GM12878 (cell line): Measurements from ENCODE around the gene GREB1. TPM values are rescaled to one million over a fixed set of nuclear protein-coding genes. Genes with fewer than 3 reads are reported as not detected.

Source experiments
- ATAC-seq: fragments of 200-7000 bp; cut with Tn5 transposase; 3 replicates; pipeline ENCODE4 v1.9.1; 2020; ENCODE audit warnings: mild to moderate bottlenecking, moderate library complexity
- BruUV-seq: library from RNA; stranded (reverse); fragments of 400-500 nt; replicated peaks from 2 replicates; lab custom pipeline; 2021; lab: Mats Ljungman, UMichigan
- CTCF ChIA-PET: fragments of 300-600 bp; sonication (Branson Sonifier 250); formaldehyde crosslinking; extraction: SDS; loops from one replicate; lab custom pipeline; 2021; ENCODE audit warnings: inconsistent platforms; lab: Yijun Ruan, JAX
- POLR2A ChIA-PET: fragments of 350-600 bp; formaldehyde crosslinking; extraction: SDS; loops from one replicate; lab custom pipeline; 2021; ENCODE audit warnings: inconsistent platforms; lab: Charles Lee
- RAD21 ChIA-PET: fragments of 300-600 bp; sonication (Branson Sonifier 250); formaldehyde crosslinking; loops from one replicate; lab custom pipeline; 2023; ENCODE audit warnings: antibody characterized with exemption; ENCODE audit not compliant: unreplicated experiment; lab: Charles Lee
- SMC1A ChIA-PET: fragments of 300-600 bp; sonication (Branson Sonifier 250); formaldehyde crosslinking; loops from one replicate; lab custom pipeline; 2023; ENCODE audit not compliant: unreplicated experiment, uncharacterized antibody; lab: Charles Lee
- DNase-seq: peaks from one replicate; pipeline ENCODE4 v3.0.0-alpha.2; 2011; ENCODE audit warnings: low read depth, low spot score
- FAIRE-seq: peaks from 3 replicates; lab custom pipeline; 2011; peaks lifted over from hg19 to GRCh38; lab: Jason Lieb, UNC
- H2AFZ ChIP-seq: 2 replicates; pipeline ENCODE4 v1.6.0; 2011; ENCODE audit warnings: low read depth, low read length, control low read depth; ENCODE audit not compliant: control insufficient read depth
- H3K27ac ChIP-seq: 2 replicates; pipeline ENCODE4 v1.5.1; 2011; ENCODE audit warnings: control low read depth; ENCODE audit not compliant: control insufficient read depth, insufficient read depth
- H3K27me3 ChIP-seq, 2 experiments: replicated peaks in 1 of 2; 2 replicates each; pipeline versions ENCODE4 v1.6.0 to v1.6.1; 2011; ENCODE audit warnings: low read length in 1 of 2; ENCODE audit not compliant: control insufficient read depth in 2 of 2, insufficient read depth in 2 of 2
- H3K36me3 ChIP-seq, 2 experiments: 2 replicates each; pipeline ENCODE4 v1.5.1; 2011; ENCODE audit warnings: low read length in 1 of 2; ENCODE audit not compliant: control insufficient read depth in 2 of 2, insufficient read depth in 2 of 2
- H3K4me1 ChIP-seq: 2 replicates; pipeline ENCODE4 v1.6.1; 2011; ENCODE audit warnings: mild to moderate bottlenecking, low read length, moderate library complexity, mixed read lengths; ENCODE audit not compliant: control insufficient read depth, insufficient read depth
- H3K4me2 ChIP-seq: 2 replicates; pipeline ENCODE4 v1.6.0; 2011; ENCODE audit warnings: control low read depth; ENCODE audit not compliant: control insufficient read depth, insufficient read depth
- H3K4me3 ChIP-seq: fragments of 200-600 bp; sonication (generic); 2 replicates; pipeline ENCODE4 v1.5.1; 2016
- H3K79me2 ChIP-seq: 2 replicates; pipeline ENCODE4 v1.6.0; 2011; ENCODE audit warnings: low read length; ENCODE audit not compliant: control insufficient read depth, insufficient read depth
- H3K9ac ChIP-seq: 2 replicates; pipeline ENCODE4 v1.8.0; 2011; ENCODE audit warnings: low read length, control low read depth, mixed read lengths; ENCODE audit not compliant: control insufficient read depth, insufficient read depth
- H3K9me3 ChIP-seq: replicated peaks from 3 replicates; pipeline ENCODE4 v1.5.1; 2011; ENCODE audit warnings: mild to moderate bottlenecking, low read length; ENCODE audit not compliant: control insufficient read depth, insufficient read depth
- H4K20me1 ChIP-seq: 2 replicates; pipeline ENCODE4 v1.6.0; 2011; ENCODE audit not compliant: control insufficient read depth, insufficient read depth
- BMI1 ChIP-seq: fragments of 450-650 bp; IDR thresholded peaks from 2 replicates; pipeline ENCODE4 v1.6.1; 2016; ENCODE audit warnings: mild to moderate bottlenecking, moderate library complexity, borderline replicate concordance
- CHD1 ChIP-seq: IDR thresholded peaks from 2 replicates; pipeline ENCODE4 v1.6.1; 2012; ENCODE audit warnings: low read depth, low read length, improper control_type of control experiment
- CREB1 ChIP-seq: IDR thresholded peaks from 2 replicates; pipeline ENCODE4 v1.6.1; 2012; ENCODE audit warnings: low read depth, mild to moderate bottlenecking, inconsistent platforms
- CREM ChIP-seq: IDR thresholded peaks from 2 replicates; pipeline ENCODE4 v1.6.1; 2014; ENCODE audit warnings: antibody characterized with exemption, low read depth
- HDGF ChIP-seq: fragments of 450-650 bp; IDR thresholded peaks from 2 replicates; pipeline ENCODE4 v1.6.1; 2016; ENCODE audit warnings: antibody characterized with exemption
- JUND ChIP-seq: IDR thresholded peaks from 2 replicates; pipeline ENCODE4 v1.6.1; 2012; ENCODE audit warnings: low read depth, mild to moderate bottlenecking, low read length, improper control_type of control experiment, moderate library complexity
- NFXL1 ChIP-seq: fragments of 450-650 bp; IDR thresholded peaks from 2 replicates; pipeline ENCODE4 v1.6.1; 2017; ENCODE audit warnings: antibody characterized with exemption, mild to moderate bottlenecking, borderline replicate concordance
- NFYA ChIP-seq: IDR thresholded peaks from 2 replicates; pipeline ENCODE4 v1.6.1; 2011; ENCODE audit warnings: low read depth, mild to moderate bottlenecking, low read length, improper control_type of control experiment, borderline replicate concordance
- POLR2AphosphoS5 ChIP-seq: IDR thresholded peaks from 2 replicates; pipeline ENCODE4 v1.6.1; 2011; ENCODE audit warnings: mild to moderate bottlenecking, low read length, inconsistent platforms
- POU2F2 ChIP-seq: IDR thresholded peaks from 3 replicates; pipeline ENCODE4 v1.6.1; 2011; ENCODE audit warnings: low read depth, mild to moderate bottlenecking, low read length, borderline replicate concordance
- RBBP5 ChIP-seq: fragments of 200-600 bp; sonication (generic); conservative IDR thresholded peaks from 2 replicates; pipeline ENCODE4 v1.6.1; 2016
- RELA ChIP-seq: fragments of 450-650 bp; IDR thresholded peaks from 2 replicates; pipeline ENCODE4 v1.8.0; 2014; ENCODE audit warnings: borderline replicate concordance; ENCODE audit not compliant: partially characterized antibody
- TCF7 ChIP-seq: IDR thresholded peaks from 2 replicates; pipeline ENCODE4 v1.6.1; 2014; ENCODE audit warnings: antibody characterized with exemption, borderline replicate concordance
- WGBS: methylation state at CpG from one replicate; pipeline ENCODE4 v1.1.6; 2016; ENCODE audit warnings: low lambda C conversion rate; ENCODE audit not compliant: insufficient replicate concordance, insufficient coverage; ENCODE audit errors: missing lambda C conversion rate; 5-methylcytosine and 5-hydroxymethylcytosine counted together
- in situ Hi-C: fragments of 300-500 bp; cut with MboI; formaldehyde crosslinking; loops from 9 replicates; pipeline ENCODE4 v1.14.3; 2018; ENCODE audit warnings: mixed read lengths
- intact Hi-C: fragments of 100-400 bp; cut with micrococcal nuclease; formaldehyde crosslinking; loops from one replicate; pipeline ENCODE4 v1.14.2; 2022; ENCODE audit not compliant: unreplicated experiment
- polyA plus RNA-seq, 11 experiments: library from polyadenylated mRNA; depleted of rRNA in 4 of 11; unstranded in 6 of 11; stranded (reverse) in 5 of 11; fragments of >200 nt; fragmentation: Nextera tagmentation in 4 of 11; fragmentation: Illumina TruSeq in 1 of 11; extraction: Ambion mirVana in 4 of 11; extraction: Trizol in 1 of 11; gene quantifications; 1 replicate in 1 of 11; 2 replicates in 10 of 11; pipeline versions ENCODE4 v1.2.1 to v1.2.3, GENCODE V29; 2011 to 2016; ENCODE audit warnings: inconsistent platforms in 2 of 11, missing spikeins in 2 of 11, low read depth in 1 of 11
- total RNA-seq, 4 experiments: library from RNA; depleted of rRNA in 3 of 4; stranded (reverse); fragments of >200 nt in 3 of 4; fragmentation: Illumina TruSeq in 1 of 4; extraction: Trizol in 1 of 4; gene quantifications; 2 replicates each; pipeline versions ENCODE4 v1.2.1 to v1.2.3, GENCODE V29; 2013 to 2021
- TF ChIP-seq, protein P1 (sequence below): IDR thresholded peaks from 2 replicates; pipeline ENCODE4 v1.6.1; 2011; ENCODE audit warnings: low read depth, mild to moderate bottlenecking, low read length, moderate library complexity, borderline replicate concordance; ENCODE audit errors: extremely low read depth
- TF ChIP-seq, protein P2 (sequence below): IDR thresholded peaks from 2 replicates; pipeline ENCODE4 v1.6.1; 2012; ENCODE audit warnings: low read depth, low read length, improper control_type of control experiment
- TF ChIP-seq, protein P3 (sequence below): fragments of 450-650 bp; IDR thresholded peaks from 2 replicates; pipeline ENCODE4 v1.6.1; 2017; ENCODE audit warnings: mild to moderate bottlenecking

The GREB1 gene
- total and polyA plus RNA-seq, 10 of the 15 experiments (the other 5 are each of a cell fraction or from before 2014, with no cell fraction given), result 0.09 to 2.1 (median 0.37) TPM; not detected in 1

DNA sequence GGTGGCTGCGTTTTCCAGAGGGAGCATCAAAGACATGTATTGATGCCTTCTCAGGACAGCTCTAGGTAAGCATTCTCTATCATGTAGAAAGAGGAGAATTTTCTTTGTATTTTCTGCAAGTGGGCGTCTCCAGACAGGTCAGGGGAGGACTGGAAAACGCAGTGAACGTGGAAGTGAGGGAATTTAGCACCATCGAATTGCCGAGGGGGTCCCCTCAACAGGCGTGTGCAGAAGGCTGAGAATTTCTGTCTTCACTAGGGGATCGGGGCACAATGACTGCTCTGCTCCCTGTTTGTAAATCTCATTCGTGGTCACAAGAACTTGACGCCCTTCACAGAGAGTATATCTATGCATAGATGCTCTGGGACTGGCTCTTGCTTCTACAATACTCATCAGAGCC lies 141.1 kb downstream of the GREB1 start:
- Histone ChIP-seq H3K4me2 (no peak overlapping the region), H3K4me3 (no peak overlapping the region), H3K36me3 (no peaks in the 10 kb centered on the region), H3K9ac (no peak overlapping the region), H3K9me3 (no peaks in the 10 kb centered on the region), H3K27ac (no peak overlapping the region), H3K27me3 (peaks cover 0 to 9% of the 10 kb centered on the region in 2 experiments), H3K79me2 (no peaks in the 10 kb centered on the region), H2AFZ (no peak overlapping the region), H3K4me1 (no peaks in the 10 kb centered on the region), H4K20me1 (no peaks in the 10 kb centered on the region)
- POLR2A ChIA-PET, result no interaction called here
- FAIRE-seq (no peak), DNase-seq (no peak), ATAC-seq (no peak)
- BruUV-seq, result no TSS peak
- TF ChIP-seq RELA (no peak), NFXL1 (no peak), HDGF (no peak), CHD1 (no peak), JUND (no peak), TCF7 (no peak), BMI1 (no peak), RBBP5 (no peak), POU2F2 (no peak), CREB1 (no peak), POLR2AphosphoS5 (no peak), CREM (no peak), NFYA (no peak)
- TF ChIP-seq, protein P1, sequence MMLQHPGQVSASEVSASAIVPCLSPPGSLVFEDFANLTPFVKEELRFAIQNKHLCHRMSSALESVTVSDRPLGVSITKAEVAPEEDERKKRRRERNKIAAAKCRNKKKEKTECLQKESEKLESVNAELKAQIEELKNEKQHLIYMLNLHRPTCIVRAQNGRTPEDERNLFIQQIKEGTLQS, result no peak
- TF ChIP-seq, protein P2, sequence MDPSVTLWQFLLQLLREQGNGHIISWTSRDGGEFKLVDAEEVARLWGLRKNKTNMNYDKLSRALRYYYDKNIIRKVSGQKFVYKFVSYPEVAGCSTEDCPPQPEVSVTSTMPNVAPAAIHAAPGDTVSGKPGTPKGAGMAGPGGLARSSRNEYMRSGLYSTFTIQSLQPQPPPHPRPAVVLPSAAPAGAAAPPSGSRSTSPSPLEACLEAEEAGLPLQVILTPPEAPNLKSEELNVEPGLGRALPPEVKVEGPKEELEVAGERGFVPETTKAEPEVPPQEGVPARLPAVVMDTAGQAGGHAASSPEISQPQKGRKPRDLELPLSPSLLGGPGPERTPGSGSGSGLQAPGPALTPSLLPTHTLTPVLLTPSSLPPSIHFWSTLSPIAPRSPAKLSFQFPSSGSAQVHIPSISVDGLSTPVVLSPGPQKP, result no peak
- TF ChIP-seq, protein P3, sequence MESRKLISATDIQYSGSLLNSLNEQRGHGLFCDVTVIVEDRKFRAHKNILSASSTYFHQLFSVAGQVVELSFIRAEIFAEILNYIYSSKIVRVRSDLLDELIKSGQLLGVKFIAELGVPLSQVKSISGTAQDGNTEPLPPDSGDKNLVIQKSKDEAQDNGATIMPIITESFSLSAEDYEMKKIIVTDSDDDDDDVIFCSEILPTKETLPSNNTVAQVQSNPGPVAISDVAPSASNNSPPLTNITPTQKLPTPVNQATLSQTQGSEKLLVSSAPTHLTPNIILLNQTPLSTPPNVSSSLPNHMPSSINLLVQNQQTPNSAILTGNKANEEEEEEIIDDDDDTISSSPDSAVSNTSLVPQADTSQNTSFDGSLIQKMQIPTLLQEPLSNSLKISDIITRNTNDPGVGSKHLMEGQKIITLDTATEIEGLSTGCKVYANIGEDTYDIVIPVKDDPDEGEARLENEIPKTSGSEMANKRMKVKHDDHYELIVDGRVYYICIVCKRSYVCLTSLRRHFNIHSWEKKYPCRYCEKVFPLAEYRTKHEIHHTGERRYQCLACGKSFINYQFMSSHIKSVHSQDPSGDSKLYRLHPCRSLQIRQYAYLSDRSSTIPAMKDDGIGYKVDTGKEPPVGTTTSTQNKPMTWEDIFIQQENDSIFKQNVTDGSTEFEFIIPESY, result no peak
- RAD21 ChIA-PET, result no interaction called here
- in situ Hi-C loops, result no loop called here
- intact Hi-C loops, result no loop called here
- SMC1A ChIA-PET, result no interaction called here
- 35% methylated on average over 9 of the region's 10 CpGs for WGBS
- CTCF ChIA-PET, result no interaction called here
